ENCODE measurements around the gene CFAP100.

The CFAP100 gene

DNA sequence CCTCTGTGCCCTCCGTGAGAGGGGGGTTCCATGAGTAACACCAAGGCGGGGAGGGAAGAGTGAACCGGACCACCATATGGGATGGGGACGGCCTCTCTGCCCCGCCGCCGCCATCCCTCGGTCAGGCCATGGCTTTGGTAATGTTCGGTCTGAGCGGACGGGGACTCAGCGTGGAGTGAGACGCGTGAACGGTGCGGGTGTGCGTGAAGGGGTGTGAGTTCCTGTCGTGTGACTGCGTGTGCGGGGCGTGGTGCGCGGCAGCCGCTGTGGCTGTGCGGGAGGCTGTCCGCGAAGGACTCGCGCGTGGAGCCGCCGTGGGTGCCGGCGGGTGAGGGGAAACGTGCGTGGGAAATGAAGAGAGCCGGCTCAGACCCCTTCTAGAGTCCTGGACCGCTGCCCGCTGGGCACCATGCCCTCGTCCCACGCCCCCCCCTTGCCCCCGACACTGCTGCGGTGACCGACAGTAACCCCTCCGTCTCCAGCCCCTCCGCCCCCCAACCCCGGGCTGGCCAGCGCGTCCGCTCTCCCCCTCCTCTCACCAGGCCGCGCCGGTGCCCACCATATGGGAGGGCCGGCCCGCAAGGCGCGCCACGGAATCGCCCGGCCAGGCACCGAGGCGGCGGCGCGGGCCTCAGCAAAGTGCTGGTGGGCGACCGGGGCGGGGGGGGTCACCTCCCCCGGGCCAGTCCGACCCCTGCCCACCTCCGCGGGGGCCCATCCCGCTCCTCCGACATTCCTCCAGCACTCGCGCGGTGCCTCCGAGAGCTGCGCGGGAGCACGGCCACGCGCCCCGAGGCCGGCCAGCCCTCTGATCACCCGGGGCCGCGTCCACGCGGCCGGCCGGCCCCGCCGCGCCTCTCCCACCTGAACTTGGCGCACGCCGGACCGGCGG lies 38.1 kb upstream of the CFAP100 start:
- no peak for DNase-seq (ENCODE audit: low read depth in 1 of 2, low spot score in 1 of 2)

DNA sequence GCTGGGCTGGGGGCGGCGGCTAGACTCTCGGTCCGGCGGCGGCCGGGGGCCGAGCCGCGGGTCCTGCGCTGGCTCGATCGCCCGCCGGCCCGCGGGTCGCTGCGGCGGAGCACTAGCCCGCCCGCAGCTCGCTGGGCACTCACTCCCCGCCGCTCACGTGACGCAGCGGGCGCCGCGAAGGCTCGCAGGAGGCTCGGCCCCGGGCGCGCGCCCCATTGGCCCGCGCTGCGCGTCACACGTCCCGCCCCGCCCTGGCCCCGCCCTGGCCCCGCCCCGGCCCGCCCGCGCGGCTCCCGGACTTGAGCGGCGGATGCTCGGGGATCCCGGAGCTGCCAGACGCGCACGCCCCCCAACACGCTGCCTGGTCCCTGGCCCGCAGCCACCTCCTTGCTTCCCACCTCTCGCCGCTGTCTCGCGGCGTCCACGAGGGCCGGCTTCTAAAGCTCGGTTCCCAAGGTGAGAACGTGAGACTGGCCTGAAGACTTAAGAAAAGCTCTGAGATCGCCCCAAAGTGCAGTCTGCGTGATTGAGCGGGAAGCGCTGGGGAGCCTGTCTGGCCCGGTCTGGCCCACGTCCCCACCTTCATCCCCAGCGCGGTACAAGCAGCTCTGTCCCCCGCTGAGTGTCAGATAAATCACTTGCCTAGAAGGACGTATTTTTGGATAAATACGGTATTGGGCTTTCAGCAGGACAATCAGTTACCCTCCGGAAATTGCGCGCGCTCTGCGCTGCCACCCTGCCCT lies 37.2 kb upstream of the CFAP100 start, which contains the start of gene KLF15:
Gene KLF15, minus strand, starts transcription at position 114 of the 743 bp plus-strand sequence. CDS start 4,486 bp downstream, outside the sequence.
- DNase-seq (ENCODE audit: low read depth in 1 of 2, low spot score in 1 of 2): peak; percentile 48 to 74

DNA sequence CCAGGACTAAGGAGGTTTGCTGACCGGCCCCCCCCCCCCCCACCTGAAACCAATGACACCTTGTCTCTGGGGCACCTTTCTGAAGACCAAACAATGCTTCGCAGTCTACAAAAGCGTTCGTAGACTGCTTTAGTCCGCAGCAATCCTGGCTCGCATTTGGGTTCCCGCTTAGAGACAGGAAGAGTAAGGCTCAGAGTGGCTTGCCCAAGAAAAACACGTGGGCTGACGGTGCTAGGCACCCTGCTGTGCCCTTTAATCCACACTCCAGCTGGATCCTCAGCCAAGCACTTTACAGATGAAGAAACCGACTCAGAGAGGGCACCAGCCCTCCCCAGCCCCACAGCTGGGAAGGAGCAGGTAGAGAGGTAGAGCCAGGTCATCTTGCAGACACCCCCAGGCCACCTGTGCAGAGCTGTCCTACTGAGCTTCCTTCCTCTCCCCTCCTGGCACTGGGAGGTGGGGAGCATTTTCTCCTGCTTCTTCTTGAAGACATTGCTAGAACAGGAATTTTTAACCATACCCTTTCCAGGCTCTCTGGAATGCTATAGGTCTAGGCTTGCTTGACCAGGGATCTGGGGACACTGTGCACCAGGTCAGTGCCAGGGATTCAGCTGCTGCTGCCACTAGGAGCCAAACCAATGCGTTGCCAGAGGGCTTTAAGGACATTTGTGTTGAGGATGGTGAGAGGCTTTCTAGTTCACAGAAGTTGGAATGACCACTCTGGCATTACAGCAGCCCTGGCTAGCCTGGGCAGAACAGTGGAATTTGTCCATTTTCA lies 36.5 kb upstream of the CFAP100 start:
- no peak for DNase-seq (ENCODE audit: low read depth in 1 of 2, low spot score in 1 of 2)

DNA sequence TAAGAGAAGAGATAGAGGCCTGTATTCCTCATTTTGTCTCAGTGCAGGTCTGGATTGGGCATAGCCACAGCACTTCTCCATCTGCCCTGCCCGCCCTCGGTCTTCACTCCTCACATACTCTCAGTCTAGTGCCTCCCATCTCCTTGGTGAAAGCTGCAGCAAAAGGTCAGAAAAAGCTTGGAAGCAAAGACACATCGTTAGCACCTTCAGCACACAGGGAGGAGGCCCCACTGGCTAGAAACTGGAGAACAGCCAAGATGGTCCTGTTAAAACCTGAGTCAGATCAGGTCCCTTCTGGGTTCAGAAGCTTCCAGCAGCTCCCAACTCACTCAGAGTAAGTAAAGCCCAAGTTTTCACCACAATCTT lies 35.9 kb upstream of the CFAP100 start:
- DNase-seq (ENCODE audit: low read depth in 1 of 2, low spot score in 1 of 2): no peak

DNA sequence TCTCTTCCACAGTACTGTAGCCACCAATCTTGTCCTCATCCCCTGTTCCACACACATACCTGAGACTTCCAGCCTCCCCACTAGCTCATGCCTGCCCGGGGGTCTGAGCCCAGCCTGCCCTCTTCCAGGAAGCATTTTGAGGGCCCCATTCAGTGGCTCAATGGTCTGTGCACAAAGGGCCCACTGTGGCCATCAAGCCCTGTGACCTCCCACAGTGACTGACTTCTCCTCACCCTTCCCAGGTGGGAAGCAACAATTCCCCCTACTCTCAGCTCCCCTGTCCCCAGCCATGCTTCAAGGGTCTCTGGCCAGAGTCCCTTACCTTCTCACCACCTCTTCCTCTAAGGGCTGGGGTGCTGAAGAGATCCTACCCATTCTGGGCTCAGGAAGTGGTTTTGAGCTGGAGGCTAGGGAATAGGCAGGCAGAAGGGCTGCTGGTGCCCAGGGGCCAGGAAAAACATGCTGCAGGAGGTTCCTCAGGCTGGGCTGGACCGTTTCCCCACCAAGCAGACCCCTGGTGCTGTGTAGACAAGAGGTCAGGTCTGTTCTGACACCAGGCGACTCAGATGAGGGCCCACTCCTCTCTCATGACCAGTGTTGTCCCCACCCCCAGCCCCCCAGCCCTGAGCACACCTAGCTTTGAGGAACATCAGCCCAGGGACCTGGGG lies 34.5 kb upstream of the CFAP100 start:
- no peak for DNase-seq (ENCODE audit: low read depth in 1 of 2, low spot score in 1 of 2)

DNA sequence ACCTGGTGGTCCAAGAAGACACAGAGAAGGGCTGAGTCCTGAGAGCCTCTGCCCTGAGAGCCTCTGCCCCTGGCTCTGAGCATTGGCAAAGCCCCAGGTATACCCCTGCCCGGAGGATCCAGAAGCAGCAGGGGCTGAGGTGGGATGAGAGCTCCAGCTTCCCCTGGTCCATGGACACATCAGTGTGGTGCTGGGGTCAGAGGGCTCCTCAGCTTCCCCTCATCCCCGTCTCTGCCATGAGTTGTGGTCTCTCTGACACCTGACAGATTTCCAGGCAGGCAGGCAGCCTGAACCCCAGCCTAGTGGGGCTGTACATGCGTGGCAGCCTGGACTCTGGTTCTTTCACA lies 34.0 kb upstream of the CFAP100 start:
- no peak for DNase-seq (ENCODE audit: low read depth in 1 of 2, low spot score in 1 of 2)

DNA sequence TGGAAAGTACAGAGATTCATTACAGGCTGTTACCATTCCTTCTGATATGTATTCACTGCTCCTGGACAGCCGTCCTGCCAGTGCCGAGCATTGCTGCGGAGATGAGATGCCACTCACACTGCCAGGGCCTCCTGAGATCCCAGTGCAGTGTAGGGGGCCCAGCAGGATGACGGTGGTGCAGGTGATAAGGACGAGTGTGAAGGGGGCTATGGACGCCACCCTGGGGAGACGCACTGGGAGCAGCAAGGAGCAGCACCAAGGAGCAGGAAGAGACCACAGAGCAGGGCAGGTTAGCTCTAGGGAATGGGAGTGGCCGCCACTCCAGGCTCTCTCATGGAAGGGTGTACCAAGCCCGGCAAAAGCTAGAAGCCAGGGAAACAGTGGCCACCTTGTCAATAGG lies 33.5 kb upstream of the CFAP100 start:
- no peak for DNase-seq (ENCODE audit: low read depth in 1 of 2, low spot score in 1 of 2)

DNA sequence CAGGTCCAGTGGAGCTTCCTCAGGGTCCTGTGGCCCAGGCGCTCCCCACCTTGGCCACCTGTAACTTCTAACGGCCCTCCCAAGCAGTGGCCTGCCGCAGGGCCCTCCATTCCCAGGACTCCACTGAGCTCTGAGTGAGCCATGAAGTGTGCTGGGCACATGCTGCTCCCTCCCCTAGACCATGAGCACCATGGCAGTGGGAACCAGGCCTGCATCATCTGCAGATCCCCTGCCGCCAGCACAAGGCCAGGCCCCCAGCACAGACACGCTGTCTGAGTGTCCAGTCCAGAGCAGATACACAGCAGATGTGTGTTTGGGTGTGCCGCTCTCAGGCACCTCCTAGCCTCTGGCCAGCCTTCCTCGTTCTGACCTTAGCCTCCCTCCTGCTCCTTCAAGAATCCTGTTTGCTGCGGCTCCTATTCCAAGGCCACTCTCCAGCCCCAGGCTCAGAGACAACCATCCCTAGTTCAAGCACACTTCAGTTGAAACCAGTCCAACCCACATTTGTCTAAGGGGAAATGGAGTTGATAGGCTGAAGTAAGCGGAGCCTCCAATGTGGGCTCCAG lies 30.5 kb upstream of the CFAP100 start:
- no peak for DNase-seq (ENCODE audit: low read depth in 1 of 2, low spot score in 1 of 2)

DNA sequence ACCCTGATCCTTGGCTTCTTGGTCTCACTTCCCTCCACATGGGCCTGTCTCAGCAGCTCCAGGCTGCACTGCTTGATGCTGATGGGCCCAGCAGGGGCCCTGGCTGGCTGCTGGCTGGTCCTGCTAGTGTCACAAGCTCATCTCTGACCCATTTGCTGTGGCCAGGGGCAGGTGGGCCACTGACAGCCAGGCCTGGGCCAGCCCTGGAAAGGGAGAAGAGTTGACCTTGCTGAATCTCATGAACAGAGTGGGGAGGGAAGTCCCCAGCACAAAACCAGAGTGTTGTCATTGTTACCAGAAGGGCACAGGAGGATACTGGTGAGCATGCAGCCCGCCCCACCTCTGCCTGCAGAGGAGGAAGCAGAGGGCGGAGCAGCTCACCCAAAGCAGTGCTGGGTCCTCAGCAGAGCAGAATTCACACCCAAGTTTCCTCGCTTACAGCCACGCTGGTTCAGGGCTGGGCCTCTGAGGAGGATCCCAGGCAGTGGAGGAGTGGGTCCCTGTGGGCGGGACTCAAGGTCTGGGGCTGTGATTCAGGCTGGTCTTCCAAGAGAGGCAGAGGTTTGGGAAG lies 29.9 kb upstream of the CFAP100 start:
- no peak for DNase-seq (ENCODE audit: low read depth in 1 of 2, low spot score in 1 of 2)

DNA sequence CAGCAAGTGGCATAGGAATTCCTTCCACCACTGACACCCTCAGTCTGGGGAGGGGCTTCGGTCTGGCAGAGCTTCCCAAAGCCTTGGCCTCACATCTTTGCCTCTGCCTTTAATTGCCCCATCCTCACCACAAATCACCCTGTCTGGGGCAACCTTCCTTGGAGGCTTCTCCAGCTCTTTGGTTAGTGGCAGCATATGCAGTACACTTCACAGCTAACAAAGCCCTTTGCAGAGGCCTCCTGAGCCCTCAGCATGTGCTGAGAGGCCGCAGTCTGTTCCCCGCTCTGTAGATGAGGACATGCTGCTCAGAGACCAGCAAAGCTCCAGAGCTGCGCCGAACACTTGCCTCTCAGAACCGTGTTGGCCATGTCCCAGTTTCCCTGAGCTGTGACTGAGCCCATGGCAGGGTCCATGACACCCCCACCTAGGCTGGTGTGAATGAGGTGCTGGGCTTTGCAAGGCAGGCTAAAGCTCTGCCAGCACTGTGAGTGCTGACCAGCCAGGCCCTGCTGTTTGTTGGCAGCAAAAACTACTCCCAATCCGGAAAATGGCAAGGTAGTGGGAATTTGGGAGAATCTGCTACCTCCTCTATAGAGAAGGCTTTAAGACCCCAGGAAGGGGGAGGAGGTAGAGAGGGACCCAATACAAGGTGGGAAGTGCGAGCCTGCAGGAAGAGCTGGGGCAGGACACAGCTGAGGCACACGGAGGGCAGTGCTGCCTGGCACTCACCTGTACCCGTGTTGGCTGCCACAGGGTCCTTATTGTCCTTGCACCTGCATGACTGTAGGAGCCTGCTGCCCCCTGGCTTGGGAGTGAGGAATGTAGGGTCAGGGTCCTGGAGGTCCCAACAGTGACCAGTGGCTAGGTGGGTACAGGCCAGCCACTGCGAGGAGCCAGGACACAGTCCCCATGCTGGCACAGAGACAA lies 29.1 kb upstream of the CFAP100 start:
- DNase-seq (ENCODE audit: low read depth in 1 of 2, low spot score in 1 of 2): no peak

DNA sequence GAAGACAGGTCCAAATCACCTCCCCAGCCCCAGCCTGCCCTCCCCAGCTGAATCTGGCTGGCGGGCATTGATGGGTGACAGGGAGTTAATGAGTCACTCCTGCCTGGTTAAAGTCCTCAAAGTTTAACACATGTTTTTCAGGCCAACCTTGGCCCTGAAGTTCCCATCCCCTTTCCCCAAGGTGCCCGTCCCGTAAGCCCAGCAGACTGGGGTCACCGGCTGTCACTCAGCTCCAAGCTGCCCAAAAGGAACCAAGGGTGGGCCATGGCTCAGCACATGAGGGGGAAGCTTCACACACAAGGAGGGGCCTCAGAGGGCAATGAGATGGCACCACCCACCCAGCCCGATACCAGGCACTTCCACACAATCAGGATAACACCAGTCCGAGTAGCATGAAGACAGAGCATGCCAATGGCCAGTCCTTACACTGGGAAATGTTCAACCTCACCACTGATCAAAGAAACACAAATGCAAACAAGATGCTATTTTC lies 27.3 kb upstream of the CFAP100 start:
- DNase-seq (ENCODE audit: low read depth in 1 of 2, low spot score in 1 of 2): no peak

DNA sequence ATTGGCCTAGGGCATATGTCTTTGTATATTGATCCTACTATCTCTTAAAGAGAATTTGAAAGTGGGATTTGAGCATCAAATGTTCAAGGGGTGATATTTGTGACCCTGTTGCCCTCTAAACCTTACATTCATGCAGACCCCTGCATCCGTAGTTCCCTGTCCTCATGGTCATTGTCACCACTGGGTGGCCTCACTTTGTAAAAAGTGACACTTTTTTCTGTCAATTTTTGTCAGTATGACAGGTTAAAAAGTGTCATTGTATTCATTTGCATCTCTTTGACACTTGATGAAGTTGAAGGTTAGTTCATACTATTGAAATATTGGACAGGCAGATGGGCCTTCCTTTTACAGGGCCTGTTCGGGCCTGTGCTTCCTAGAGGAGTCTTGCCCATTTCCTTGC lies 25.2 kb upstream of the CFAP100 start:
- no peak for DNase-seq (ENCODE audit: low read depth in 1 of 2, low spot score in 1 of 2)

DNA sequence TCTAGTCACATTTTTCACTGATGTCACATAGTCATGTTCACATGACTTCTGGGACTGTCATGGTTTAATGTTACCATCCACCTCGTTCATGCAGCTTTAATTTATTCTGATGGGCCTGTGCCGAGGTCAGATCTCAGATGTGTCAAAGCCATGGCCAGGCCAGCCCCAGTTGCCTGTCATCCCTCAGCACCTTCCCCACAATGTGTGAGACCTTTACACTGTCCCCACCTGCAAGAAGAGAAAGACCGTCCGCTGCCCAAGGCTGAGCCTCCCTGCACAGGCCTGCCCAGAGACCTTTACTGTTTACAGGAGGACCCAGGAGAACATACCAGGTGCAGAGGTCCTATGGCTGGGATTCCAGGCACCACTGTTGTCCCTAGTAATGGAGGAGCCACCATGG lies 24.7 kb upstream of the CFAP100 start:
- no peak for DNase-seq (ENCODE audit: low read depth in 1 of 2, low spot score in 1 of 2)

DNA sequence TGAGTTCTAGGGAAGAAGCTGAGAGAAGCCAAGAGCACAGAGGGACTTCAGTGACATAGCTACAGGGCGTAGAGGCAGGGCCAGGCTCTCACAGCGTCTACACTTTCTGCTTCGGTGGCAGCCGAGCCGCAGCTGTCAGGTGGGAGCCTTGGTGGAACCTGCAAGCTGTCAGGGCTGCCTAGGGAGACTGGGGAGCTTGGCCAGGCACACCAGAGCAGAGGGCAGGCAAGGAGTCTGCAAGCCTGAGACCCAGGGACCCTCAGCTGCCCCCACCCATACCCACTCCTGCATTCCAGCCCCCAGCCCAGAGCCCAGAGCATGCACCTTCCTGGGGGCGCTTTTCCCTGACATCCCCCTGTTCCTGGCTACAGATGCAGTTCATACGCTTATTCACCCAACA lies 24.1 kb upstream of the CFAP100 start:
- DNase-seq (ENCODE audit: low read depth in 1 of 2, low spot score in 1 of 2): no peak

DNA sequence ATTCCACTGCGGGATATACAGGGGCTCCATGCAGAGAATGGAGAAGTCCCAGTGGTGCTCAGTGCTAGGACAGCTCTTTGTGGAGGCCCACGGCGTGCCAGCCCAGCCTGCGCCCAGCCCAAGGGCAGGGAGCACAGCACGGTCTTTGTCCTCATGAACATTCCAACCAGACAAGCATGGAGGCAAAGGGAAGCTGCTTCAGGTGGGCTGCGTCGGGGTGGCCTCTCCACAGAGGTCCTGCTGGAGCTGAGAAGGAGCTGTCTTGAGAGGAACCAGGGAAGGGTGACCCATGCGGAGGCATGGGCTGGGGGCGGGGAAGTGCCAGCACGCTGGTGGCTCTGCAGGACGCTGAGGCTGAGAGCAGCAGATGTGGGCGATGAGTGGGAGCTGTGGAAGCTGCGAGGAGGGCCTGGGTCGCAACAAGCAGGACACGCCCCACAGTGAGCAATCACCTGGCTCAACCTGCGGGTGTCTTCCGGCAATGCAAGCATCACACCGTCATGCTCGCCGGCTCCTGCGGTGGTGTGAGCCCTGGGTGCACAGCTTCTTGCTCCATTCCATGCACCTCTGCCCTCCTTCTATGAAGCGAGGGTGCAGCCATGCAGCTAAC lies 23.5 kb upstream of the CFAP100 start:
- no peak for DNase-seq (ENCODE audit: low read depth in 1 of 2, low spot score in 1 of 2)

DNA sequence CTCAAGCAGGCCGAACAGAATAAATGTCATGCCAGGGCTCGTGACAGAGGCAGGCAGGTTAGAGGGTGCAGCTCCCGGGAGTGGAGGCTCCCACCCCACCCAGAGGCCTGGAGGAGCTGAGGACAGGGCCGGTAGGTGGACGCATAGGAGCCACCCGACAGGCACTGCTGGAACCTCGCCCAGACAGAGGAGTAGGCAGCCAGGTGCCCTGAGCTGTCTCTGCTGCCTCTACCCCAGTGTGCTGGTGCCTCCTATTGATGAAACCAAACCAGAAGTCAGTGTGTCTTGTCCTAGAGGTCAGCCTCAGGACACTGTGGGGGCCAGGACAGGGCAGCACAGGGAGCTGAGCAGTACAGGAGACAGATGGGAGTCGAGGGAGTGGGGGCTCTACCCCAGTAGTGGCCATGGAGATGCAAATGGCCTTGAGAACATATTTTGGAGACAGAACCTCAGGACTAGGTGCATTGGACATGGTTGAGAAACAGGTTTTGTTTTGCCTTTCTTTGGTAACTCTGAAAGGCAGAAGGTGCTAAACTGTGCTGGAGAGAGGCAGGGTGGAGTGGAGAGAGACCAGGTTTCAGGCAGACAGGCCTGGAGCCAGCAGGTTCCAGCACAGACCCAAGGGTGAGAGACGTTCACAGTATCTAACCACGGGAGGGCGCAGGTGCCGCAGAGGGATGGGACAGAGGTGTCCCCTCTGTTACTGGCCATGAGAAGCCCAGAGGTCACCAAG lies 22.1 kb upstream of the CFAP100 start:
- no peak for DNase-seq (ENCODE audit: low read depth in 1 of 2, low spot score in 1 of 2)

DNA sequence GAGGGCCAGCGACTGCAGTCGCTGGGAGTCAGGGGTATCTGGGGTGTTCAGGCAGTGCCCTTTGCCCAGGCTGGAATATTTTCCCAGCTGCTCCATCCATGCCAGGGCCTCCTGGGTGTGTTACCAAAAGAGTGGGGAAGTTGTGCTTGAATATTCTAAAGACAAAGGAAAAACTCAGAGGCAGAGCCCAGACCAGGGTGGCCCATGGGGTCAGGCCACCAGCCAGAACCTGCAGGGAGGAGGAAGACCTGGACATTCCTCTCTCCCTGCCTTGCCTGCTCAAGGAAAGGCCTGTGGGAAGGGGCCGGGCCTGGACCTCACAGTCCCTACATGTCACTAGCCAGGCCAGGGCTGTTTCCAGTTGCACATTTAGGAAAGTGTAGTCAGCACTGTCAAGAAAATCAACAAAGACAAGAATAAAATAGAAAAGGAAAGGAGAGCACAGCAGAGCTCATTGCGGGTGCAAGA lies 21.5 kb upstream of the CFAP100 start:
- no peak for DNase-seq (ENCODE audit: low read depth in 1 of 2, low spot score in 1 of 2)
